Prostate gland (tissue), 2 donors: ENCODE data around the gene HAUS8.

Experiments
- POLR2A ChIP-seq: fragments of 450-650 bp; IDR thresholded peaks from one replicate; pipeline ENCODE4 v1.6.1; 2016; ENCODE audit warnings: antibody characterized with exemption, mild to moderate bottlenecking
- POLR2AphosphoS5 ChIP-seq: sonication (generic); formaldehyde crosslinking; IDR thresholded peaks from one replicate; pipeline ENCODE4 v1.6.1; 2017; ENCODE audit warnings: antibody characterized with exemption
- TF ChIP-seq, protein P1 (sequence below), 4 experiments: fragments of 200-600 bp in 2 of 4; fragments of 450-650 bp in 2 of 4; sonication (generic) in 2 of 4; IDR thresholded peaks; 1 replicate in 3 of 4; 2 replicates in 1 of 4; pipeline ENCODE4 v1.5.1; 2016 to 2019; ENCODE audit warnings: antibody characterized with exemption in 4 of 4, mild to moderate bottlenecking in 2 of 4, moderate library complexity in 2 of 4

DNA sequence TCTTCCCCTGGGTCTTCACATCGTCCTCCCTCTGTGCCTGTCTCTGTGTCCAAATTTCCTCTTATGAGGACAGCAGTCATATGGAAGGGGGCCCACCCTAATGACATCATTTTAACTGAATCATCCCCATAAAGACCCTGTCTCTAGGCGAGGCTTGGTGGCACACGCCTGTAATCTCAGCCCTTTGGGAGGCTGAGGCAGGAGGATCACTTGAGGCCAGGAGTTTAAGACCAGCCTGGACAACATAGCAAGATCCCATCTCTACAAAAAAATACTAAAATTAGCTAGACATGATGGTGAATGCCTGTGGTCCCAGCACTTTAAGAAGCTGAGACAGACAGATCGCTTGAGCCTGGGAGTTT lies 5.2 kb upstream of the HAUS8 start:
- TF ChIP-seq, protein P1, sequence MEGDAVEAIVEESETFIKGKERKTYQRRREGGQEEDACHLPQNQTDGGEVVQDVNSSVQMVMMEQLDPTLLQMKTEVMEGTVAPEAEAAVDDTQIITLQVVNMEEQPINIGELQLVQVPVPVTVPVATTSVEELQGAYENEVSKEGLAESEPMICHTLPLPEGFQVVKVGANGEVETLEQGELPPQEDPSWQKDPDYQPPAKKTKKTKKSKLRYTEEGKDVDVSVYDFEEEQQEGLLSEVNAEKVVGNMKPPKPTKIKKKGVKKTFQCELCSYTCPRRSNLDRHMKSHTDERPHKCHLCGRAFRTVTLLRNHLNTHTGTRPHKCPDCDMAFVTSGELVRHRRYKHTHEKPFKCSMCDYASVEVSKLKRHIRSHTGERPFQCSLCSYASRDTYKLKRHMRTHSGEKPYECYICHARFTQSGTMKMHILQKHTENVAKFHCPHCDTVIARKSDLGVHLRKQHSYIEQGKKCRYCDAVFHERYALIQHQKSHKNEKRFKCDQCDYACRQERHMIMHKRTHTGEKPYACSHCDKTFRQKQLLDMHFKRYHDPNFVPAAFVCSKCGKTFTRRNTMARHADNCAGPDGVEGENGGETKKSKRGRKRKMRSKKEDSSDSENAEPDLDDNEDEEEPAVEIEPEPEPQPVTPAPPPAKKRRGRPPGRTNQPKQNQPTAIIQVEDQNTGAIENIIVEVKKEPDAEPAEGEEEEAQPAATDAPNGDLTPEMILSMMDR (IDR thresholded peaks at IDR 0.05), result no peak
- TF ChIP-seq POLR2A (no peak), POLR2AphosphoS5 (no peak)
